ENCODE measurements around the gene CHEK1.

GRCh38 chr11:125649465-125650166, 24.7 kb downstream of the CHEK1 start:
- TF ChIP-seq, protein P1, sequence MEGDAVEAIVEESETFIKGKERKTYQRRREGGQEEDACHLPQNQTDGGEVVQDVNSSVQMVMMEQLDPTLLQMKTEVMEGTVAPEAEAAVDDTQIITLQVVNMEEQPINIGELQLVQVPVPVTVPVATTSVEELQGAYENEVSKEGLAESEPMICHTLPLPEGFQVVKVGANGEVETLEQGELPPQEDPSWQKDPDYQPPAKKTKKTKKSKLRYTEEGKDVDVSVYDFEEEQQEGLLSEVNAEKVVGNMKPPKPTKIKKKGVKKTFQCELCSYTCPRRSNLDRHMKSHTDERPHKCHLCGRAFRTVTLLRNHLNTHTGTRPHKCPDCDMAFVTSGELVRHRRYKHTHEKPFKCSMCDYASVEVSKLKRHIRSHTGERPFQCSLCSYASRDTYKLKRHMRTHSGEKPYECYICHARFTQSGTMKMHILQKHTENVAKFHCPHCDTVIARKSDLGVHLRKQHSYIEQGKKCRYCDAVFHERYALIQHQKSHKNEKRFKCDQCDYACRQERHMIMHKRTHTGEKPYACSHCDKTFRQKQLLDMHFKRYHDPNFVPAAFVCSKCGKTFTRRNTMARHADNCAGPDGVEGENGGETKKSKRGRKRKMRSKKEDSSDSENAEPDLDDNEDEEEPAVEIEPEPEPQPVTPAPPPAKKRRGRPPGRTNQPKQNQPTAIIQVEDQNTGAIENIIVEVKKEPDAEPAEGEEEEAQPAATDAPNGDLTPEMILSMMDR (IDR thresholded peaks at IDR 0.05; ENCODE audit: extremely low read depth in 1 of 2, insufficient read depth in 1 of 2, low read depth in 1 of 2, low read length in 2 of 2) = no peak
- TF ChIP-seq EZH2 (IDR thresholded peaks at IDR 0.05; ENCODE audit: borderline replicate concordance, low read depth, low read length, severe bottlenecking) = no peak
- no peak for TF ChIP-seq POLR2AphosphoS5 (IDR thresholded peaks at IDR 0.05; ENCODE audit: insufficient read depth, low read depth, low read length)
- TF ChIP-seq POLR2A (IDR thresholded peaks at IDR 0.05; ENCODE audit: low read depth, low read length) = no peak
- no peak for TF ChIP-seq MAX (IDR thresholded peaks at IDR 0.05; ENCODE audit: insufficient read depth, insufficient read length)
- TF ChIP-seq FOS (IDR thresholded peaks at IDR 0.05; ENCODE audit: borderline replicate concordance, insufficient read depth, low read length) = no peak
- TF ChIP-seq MYC (IDR thresholded peaks at IDR 0.05; ENCODE audit: low read depth, low read length) = no peak
- TF ChIP-seq GATA2 (IDR thresholded peaks at IDR 0.05; ENCODE audit: insufficient read depth, insufficient read length, low read depth, low read length) = no peak
- no peak for TF ChIP-seq JUN (IDR thresholded peaks at IDR 0.05; ENCODE audit: borderline replicate concordance, insufficient read depth, insufficient read length, low read depth)
